ENCODE measurements around the gene INCA1.

Gene INCA1

DNA sequence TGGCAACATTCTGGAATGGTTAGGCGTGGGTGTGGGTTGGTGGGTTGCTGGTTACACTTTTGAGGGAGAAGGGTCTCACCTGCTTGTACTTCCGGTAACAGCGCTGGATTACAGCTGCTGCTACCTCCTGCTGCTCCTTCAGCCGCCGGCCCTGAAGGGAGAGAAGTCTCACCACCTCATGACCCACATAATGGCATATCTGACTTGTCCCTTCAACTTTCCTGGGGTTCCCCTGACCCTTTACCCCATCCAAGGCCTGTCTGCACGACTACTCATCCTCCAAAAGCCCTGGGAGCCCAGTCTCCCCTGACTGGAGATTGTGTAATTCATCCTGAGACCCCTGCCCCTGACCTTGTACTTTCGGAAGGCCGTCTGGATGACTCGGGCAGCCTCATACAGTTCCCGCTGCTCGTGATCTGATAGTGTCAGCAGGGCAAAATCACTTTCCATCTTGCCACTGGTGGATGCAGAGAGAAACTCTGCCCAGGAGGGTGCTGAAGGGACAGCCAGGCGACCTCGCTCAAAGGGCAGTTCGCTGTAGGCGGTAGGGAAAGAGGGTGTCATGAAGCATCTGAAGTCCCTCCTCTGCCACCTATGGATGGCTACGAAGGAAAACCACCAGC lies 27.7 kb downstream of the INCA1 start:
- DNase-seq = no peak

DNA sequence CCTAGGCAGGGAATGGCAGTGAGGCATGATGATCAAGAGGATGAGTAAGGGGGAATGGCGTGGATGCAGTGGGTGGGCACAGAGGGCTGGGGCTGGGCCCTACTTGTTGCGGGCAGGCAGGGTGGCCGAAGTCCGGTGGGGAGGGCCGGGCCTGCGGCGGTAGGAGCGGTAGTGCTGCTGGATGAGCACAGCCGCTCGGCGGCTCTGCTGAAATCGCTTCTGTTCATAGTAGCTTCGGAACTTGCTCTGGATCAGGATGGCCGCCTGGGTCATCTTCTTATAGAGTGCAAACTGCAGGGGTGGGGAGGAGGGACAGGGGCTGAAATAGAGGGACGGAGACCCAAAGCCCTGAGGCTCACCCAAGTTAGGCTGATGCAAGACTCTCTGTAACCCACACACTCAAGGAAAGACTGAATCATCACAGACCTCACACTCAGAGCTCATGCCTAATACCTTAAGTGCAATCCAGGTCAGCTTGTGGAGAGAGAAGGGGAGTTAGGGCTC lies 28.2 kb downstream of the INCA1 start:
- peak; percentile 96 for DNase-seq

DNA sequence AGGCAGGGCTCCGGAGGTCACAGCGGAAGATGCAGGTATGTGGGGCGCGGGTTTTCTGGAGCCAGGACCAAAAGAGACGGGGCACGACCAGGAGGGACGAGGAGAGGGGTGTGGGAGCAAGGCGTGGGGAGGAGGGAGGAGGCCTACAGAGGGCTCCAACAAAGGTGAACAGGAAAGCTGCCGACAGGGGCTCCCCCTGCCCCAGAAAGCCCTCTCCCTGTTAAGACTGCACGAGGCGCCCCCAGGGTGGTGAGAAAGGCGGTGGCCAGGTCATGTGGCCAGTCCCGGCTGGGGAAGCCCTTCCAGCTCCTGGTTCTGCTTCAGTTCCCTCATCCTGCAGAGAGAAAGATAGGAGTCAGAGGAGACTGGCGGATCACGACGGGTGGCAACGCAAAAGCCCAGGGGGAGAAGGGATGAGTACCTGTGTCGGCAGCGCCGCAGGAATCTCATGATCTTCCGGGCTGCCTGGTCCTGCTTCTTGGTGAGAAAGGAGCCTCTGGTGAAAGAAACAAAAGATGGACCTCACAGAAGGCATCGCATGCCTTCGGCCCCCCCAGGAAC lies 28.8 kb downstream of the INCA1 start:
- DNase-seq = peak; percentile 38

DNA sequence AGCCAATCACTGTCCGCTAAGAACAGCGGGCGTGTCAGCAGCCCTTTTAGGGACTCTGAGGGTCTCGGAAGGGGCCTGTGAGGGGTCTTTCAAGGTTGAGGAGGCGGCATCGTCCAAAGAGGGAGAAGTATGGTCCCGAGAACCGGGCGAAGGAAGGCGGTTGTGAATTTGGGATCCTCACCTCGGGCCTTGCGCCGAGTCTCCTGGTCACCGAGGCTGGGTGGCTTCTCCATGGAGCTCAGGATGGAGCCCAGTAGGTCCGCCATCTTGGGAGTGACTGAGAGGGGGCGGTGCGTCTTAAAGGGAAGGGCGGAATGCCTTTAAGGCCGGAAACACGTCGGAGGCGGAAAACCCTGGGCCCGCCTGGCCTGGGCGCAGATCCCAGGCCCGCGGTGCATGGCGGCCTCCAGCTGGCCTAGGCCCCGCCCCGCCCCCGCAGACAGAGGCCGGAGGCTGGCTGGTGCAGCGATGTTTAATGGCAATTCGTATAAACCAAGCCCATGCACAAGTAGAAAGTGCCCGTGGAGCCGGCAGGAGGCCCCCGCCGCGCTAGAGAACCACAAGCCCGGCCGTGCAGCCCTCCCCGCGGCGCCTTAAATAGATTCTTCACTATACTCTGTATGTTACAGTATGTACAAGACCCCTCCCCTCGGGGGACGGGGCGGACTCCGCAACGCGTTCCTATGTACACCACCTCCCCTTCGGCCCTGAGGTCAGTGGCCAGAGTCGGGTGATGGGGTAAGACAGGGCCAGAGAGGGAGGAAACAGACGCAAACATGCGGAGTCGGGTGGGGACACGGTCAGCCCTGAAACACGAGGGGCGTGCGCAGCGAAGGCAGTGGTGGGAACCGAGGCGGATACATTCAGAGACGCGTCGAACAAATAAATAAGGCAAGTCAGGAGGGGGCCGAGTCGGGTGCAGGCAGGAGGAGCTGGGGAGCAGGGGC lies 29.5 kb downstream of the INCA1 start, which contains the start of gene SPAG7:
Gene SPAG7 (minus strand): TSS at position 279 of the 947 bp plus-strand sequence. CDS start 13 bp downstream, at position 266.
- DNase-seq = peak; percentile 97

DNA sequence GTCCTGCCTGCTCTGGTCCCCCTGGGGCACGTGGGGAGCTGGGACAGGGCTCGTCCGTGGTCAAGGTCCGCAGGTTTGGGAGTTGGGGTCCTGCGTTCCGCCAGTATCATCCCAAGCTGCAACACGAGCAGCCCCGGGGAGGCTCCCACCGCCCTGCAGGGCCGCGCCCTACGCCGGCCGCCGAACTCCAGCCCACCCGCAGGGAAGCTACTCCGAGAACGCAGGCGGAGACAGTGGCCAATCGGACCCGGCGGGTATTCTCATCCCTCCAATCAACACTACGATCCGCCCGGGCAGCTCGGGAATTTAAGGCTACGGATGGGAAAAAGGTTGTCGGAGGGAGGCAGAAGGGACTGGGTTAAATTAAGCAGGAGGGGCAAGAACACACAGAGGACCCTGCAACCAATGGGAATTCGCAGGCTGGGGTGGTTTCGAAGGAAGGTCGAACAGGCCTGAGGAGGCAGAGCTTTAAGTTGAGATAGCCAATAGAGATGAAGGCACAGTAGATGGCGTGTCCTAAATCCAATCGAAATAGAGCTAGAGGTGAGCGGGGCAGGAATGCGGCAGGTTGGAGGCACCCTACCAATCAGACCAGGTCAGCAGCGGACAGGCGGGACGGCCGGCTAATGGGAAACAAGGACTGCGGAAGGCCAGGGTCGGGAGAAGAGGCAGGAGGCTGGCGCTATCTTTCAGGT lies 30.3 kb downstream of the INCA1 start:
- peak; percentile 100 for DNase-seq

DNA sequence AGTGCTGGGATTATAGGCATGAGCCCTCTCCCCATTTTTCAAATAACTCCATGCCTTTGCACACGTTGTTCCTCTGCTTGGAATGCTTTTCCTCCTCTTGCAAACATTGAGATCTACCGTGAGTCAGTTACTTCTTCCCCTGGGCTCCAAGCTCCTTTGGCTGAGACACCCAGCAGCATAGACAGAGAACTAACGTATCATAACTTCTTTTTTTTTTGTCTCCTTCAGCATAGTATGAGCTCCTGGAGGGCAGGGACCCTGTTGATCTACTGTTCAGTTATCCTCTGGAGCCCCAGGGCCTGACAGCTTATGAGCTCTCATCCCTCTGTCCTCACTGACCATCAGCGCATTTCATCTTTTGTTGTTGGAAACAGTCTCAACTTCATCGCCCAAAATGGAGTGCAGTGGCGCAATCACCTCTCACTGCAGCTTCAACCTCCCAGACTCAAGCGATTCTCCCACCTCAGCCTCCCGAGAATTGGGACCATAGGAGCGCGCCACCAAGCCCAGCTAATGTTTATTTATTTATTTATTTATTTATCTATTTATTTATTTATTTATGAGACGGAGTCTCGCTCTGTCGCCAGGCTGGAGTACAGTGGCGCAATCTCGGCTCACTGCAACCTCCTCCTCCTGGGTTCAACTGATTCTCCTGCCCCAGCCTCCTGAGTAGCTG lies 31.9 kb downstream of the INCA1 start:
- no peak for DNase-seq

DNA sequence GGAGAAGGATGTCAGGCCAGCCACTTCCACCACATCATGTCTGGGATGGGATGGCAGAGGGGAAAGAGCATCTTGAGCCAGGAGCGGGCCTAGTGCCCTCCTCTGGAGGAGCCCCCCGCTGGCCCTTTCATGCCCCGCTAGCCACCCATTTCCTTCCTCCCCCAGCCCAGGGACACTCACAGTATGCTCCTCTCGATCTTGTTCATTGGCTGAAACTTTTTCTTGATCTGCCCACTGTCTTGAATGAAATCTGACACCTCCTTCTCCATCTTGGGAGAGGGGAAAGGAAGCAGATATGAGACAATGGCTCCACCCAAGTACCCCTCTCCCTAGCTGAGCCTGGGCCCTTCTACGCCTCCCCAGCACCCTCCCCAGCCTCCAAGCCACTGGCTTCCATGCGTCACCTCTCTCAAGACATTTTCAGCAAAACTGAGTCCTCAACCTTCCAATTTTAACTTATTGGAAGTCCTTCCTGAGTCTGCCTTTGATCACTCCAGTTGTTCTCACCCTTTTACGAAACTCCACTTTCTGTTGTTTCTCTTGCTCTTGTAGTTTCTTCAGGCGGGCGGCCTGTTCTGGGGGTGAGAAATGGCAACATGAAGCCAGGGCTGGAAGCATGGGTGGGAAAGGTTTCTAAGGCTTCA lies 36.9 kb downstream of the INCA1 start:
- DNase-seq = no peak

DNA sequence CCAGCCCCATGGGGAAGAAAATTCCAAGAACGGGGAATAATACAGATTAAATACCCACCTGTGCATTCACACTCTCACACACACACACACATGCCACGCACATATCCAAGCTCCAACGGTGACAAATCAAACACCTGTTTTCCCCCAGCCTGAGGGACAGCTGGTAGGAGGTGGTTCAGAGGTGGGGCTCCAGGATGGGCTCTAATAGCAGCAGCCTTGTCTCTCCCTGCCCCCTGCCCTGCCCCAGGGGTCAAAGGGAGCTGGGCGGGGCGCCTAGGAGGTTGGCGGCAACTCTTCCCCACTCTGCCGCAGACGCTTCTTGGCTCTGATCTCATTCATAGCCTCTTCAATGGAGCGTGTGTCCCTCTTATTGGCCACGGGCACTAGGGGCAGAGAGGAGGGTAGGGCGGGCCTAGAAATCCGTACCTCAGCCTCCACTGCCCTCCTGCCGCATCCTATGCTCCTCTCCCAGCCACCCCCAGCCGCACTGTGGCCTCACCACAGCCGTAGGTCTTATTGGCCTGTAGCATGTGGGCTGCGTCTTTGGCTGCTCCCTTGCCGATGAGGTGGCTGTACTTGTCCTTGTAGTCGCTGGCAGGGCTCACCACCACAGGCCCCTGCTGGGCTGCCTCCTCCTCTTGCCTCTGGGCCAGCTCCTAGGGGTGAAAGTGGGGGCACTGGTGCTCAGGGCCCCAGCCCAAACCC lies 37.9 kb downstream of the INCA1 start:
- no peak for DNase-seq

DNA sequence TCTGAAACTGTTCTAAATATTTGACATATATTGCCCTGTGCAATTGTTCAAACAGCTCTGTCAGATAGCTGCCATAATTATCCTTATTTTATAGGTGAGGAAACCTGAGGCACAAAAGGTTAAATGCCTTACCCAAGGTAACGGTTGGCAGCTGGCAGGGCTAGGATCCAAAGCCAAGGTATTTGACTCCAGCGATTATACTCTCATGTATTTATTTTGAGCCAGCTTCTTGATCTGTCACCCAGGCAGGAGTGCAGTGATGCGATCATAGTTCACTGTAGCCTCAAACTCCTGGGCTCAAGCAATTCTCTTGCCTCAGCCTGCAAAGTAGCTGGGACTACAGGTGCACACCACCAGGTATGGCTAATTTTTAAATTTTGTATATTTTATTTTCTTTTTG lies 39.2 kb downstream of the INCA1 start:
- DNase-seq = no peak

DNA sequence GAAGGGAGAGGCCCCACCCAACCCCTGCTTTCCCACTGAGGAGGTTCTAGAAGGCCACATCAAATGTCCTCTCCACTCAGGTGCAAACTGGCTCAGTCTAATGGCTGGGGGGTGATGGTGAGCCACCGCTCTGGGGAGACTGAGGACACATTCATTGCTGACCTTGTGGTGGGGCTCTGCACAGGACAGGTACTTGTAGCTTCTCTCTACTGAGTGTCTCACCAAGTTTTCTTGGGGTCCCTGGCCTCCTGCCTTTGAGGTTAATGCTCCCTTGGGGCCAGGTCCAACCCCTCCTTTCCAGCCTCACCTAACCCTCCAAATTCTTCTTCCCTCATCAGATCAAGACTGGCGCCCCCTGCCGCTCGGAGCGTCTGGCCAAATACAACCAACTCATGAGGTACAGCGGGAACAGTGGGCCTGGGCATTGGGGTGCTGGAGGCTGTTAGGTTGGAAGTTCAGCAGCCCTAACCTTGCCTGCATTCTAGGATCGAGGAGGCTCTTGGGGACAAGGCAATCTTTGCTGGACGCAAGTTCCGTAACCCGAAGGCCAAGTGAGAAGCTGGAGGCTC lies 40.7 kb downstream of the INCA1 start:
- DNase-seq = no peak

DNA sequence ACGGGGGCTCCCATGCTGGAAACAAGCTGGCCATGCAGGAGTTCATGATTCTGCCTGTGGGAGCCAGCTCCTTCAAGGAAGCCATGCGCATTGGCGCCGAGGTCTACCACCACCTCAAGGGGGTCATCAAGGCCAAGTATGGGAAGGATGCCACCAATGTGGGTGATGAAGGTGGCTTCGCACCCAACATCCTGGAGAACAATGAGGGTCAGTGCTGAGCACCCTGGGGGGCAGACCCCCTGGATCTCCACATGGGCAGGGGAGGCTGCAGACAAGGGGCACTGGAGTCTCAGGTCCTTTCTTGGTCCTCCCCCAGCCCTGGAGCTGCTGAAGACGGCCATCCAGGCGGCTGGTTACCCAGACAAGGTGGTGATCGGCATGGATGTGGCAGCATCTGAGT lies 42.2 kb downstream of the INCA1 start:
- DNase-seq = no peak

DNA sequence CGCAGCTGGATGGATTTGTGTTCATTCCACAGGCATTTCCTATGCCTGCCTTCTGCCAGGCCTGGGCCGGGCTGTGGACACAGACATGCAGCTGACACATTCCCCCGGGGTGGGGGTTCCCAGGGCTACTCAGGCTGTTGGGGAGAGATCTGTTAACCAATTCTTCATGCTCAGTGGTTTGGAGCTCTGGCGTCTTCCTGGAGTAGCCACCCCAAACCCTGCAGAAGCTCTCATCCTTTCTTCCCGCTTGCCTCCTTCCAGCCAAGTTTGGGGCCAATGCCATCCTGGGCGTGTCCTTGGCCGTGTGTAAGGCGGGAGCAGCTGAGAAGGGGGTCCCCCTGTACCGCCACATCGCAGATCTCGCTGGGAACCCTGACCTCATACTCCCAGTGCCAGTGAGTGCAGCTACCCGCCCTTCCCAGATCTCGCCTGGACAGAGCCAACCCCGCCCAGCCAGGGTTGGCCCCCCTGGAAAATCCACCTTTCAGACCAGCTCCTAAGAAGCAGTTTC lies 43.8 kb downstream of the INCA1 start:
- peak; percentile 79 for DNase-seq

DNA sequence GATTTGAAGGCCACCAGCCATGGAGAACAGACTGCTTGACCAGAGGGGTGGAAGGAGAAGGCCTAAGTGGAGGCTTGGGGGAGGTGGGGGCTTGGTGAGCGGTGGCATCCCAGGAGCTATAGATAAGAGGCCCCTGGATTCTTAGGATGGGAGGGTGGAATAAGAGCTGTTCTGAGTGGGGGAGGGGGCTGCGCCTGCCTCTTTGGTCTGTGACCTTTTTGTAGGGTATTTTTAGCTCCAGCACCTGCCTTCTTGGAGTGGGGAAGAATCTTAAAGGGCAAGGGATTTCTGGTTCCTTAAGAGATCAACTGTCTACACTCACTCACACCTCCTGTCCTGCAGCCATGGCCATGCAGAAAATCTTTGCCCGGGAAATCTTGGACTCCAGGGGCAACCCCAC lies 45.8 kb downstream of the INCA1 start:
- no peak for DNase-seq

DNA sequence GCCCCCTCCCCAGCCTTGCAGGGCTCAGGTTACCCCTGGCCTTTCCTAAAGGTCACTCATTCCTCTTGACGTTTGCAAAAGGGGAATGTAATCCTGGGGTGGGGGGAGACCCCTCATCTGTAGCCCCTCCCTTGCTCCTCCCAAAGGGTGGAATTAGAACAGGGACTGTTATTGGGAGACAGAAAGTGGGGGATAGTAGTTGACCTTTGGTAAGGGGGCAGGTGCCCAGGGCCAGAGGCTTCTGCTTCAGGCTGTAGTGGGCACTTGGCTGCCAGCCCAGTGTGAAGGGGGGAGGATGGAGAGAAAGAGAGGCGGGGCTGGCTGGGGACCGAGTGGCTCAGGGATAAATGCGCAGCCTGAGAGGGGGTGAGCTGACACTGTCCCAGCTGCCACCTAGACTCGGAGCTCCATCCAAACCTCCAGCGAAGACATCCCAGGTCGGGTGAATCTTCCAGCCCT lies 46.5 kb downstream of the INCA1 start, which contains the start of gene ENO3:
Gene ENO3 (plus strand): TSS at position 374 of the 459 bp plus-strand sequence. CDS start 711 bp downstream, outside the sequence.
- DNase-seq = no peak

DNA sequence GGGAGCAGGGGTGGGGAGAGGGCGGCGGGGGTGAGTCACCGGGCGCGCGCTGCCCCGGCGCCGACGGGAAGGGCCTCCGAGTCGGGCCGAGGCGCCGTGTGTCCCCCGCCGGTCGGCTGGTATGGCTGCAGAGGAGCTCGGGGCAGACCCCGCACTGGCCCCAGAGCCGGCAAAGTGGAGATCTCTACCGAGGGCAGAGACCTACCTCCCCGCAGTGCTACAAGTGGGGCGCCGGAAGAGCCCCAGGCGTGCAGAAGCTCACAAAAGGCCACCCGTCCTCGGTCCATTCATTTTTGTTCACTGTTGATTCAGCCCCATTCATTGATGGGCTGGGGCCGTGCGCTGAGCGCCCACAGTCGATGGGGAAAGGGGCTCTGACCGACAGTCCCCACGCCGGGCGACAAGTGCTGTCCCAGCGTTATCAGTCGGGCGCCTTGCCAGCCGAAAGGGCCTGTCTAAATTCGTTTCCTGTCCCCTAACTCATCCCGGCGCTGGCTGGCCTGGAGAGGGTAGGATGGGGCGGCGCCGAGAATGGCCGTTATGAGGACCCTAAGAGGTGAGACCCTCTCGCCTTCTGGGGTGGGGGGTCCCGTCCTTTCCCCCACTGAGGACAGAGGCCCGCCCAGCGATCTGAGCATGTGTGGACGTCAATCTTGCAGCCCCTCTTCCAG lies 47.1 kb downstream of the INCA1 start:
- DNase-seq = no peak

DNA sequence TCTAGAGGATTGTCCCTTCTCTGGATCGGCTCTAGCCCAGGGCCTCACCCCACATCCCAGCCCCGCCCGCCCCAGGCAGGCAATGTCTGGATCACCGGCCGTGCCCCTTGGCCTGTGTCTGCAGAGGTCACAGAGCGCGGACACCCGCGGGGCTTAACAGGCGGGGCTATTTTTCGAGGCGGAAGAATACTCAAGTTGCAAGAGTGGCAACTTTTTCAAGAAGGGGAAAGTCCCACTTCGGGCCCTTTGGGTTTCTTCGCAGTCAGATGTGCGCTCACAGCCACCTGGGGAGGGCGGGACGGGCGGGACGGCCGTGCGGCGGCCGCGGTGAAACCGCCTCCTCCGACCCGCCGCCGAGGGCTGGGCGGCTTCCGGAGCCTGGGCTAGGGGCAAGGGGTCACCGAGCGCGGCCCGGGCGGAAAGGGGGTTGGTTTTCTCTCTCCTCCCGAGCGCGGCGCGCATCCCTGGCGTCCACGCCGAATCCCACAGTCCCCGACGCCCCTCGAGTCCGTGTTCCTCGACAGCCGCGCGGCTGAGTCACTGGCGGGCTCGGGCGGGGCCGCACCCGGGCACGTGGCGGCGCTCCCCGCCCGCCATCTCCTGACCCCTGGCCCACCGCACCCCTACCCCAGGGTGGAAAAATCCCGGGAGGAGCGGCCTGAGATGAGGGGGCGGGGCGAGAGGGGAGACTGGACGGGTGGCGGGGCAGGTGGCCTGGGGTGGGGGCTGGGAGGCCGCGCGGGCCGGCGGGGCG lies 47.8 kb downstream of the INCA1 start:
- peak; percentile 73 for DNase-seq

DNA sequence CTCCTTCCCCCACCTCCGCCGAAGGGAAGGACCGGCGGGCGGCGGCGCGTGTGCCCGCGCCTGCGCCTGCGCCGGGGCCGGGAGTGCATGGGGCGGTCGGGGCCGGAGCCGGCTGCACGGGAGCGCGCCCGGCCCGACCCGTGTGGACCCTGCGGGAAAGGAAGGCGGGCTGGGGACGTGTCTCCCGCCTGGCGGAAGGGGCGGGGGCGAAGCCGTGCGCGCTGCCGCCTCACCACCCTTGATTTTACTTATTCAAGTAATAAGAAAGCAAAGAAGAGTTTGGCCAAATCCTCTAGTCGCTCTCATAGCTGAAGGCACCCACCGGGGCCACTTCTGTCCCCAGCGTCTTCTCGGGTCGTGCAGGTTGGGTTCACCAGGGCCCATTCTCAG lies 48.4 kb downstream of the INCA1 start:
- DNase-seq = peak; percentile 94

DNA sequence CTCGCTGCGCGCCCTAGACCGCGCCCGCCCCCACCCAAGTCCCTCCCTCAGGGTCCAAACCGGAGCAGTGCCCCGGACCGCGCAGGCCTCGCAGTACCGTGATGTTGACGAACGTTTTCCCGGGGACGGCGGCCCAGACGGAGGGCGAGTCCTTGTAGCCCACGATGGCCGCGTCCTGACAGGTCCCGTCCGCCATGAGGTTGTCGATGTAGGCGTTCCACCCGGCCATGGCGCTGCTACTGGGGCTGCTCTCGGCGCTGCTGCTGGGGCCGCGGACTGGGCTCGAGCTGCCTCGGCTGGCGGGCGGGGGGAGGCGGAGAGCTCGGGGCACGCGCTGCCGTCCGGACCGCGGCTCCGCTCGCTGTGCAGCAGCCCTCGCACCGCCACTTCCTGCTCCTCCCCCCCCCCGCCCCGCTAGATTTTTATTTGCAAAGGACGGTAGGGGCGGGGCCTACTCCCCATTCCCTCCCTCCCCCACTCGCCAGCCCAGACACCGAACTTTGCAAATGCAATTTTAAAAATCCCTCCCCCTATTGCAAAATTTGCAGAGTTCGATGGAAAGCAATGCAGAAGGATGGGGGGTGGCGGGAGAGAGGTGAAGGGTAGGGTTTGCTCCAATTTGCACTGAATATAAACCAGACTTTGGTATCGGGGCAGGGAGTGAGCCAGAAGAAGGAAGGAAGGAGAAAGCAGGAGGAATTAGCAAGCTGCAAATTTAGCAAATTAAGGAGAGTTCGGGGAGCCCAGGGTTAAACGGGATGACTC lies 49.0 kb downstream of the INCA1 start, which contains the start of gene PFN1:
Gene PFN1 (minus strand): TSS at position 365 of the 765 bp plus-strand sequence. CDS start 136 bp downstream, at position 229.
- DNase-seq = peak; percentile 96
